HUES48 (cell line): ENCODE measurements around the gene RPS29.

ENCODE experiments used
- H3K27ac ChIP-seq: one replicate; pipeline ENCODE4 v1.7.0; 2013; ENCODE audit warnings: low read depth, low read length, inconsistent platforms
- H3K27me3 ChIP-seq: 2 replicates; pipeline ENCODE4 v1.6.1; 2013; ENCODE audit warnings: mild to moderate bottlenecking, low read length; ENCODE audit not compliant: control insufficient read depth, insufficient read depth
- H3K36me3 ChIP-seq: 2 replicates; pipeline ENCODE4 v1.6.1; 2013; ENCODE audit warnings: low read length; ENCODE audit not compliant: control insufficient read depth, insufficient read depth
- H3K4me1 ChIP-seq: 2 replicates; pipeline ENCODE4 v1.6.1; 2013; ENCODE audit warnings: mild to moderate bottlenecking, low read length; ENCODE audit not compliant: control insufficient read depth, insufficient read depth
- H3K4me3 ChIP-seq: 2 replicates; pipeline ENCODE4 v1.5.1; 2013; ENCODE audit warnings: mild to moderate bottlenecking, low read depth, low read length
- H3K9ac ChIP-seq: 2 replicates; pipeline ENCODE4 v1.6.1; 2013; ENCODE audit warnings: mild to moderate bottlenecking, low read depth, low read length, moderate library complexity
- H3K9me3 ChIP-seq: 2 replicates; pipeline ENCODE4 v1.6.1; 2013; ENCODE audit warnings: low read length; ENCODE audit not compliant: control insufficient read depth, insufficient read depth

Gene RPS29

GRCh38 chr14:49546766-49547165, 39.4 kb downstream of the RPS29 start:
- peaks cover 18% of the 10 kb centered on the region for H3K4me1 ChIP-seq
- H3K36me3 ChIP-seq, result no peaks in the 10 kb centered on the region
- no peak overlapping the region for H3K9ac ChIP-seq
- H3K4me3 ChIP-seq, result no peak overlapping the region
- peaks cover 6% of the 10 kb centered on the region for H3K9me3 ChIP-seq
- no peak overlapping the region for H3K27ac ChIP-seq
- H3K27me3 ChIP-seq, result no peaks in the 10 kb centered on the region

GRCh38 chr14:49545716-49546115, 40.5 kb downstream of the RPS29 start:
- H3K27me3 ChIP-seq, result no peaks in the 10 kb centered on the region
- H3K4me3 ChIP-seq, result no peak overlapping the region
- no peak overlapping the region for H3K9ac ChIP-seq
- peaks cover 18% of the 10 kb centered on the region for H3K4me1 ChIP-seq
- no peak overlapping the region for H3K27ac ChIP-seq
- no peaks in the 10 kb centered on the region for H3K36me3 ChIP-seq
- peaks cover 16% of the 10 kb centered on the region for H3K9me3 ChIP-seq

- no peak overlapping the region for H3K27ac ChIP-seq
- H3K36me3 ChIP-seq, result no peaks in the 10 kb centered on the region
Observed at GRCh38 chr14:49545071-49545470, 41.1 kb downstream of the RPS29 start.

GRCh38 chr14:49541049-49541448, 45.1 kb downstream of the RPS29 start:
- Histone ChIP-seq H3K27me3 (no peaks in the 10 kb centered on the region), H3K4me3 (no peak overlapping the region), H3K36me3 (no peaks in the 10 kb centered on the region), H3K4me1 (no peaks in the 10 kb centered on the region), H3K9me3 (peaks cover 21% of the 10 kb centered on the region), H3K9ac (no peak overlapping the region), H3K27ac (no peak overlapping the region)

More at GRCh38 chr14:49545071-49545470, 41.1 kb downstream of the RPS29 start:
- Histone ChIP-seq H3K9me3 (peaks cover 21% of the 10 kb centered on the region), H3K27me3 (no peaks in the 10 kb centered on the region), H3K9ac (no peak overlapping the region), H3K4me3 (no peak overlapping the region), H3K4me1 (peaks cover 11% of the 10 kb centered on the region)

GRCh38 chr14:49538852-49539251, 47.3 kb downstream of the RPS29 start:
- Histone ChIP-seq H3K27ac (no peak overlapping the region), H3K27me3 (no peaks in the 10 kb centered on the region), H3K9ac (no peak overlapping the region), H3K4me3 (no peak overlapping the region), H3K36me3 (no peaks in the 10 kb centered on the region), H3K9me3 (peaks cover 21% of the 10 kb centered on the region), H3K4me1 (no peaks in the 10 kb centered on the region)
